IPS-18a (cell line): Measurements from ENCODE around the gene CABCOCO1.

Experiments
- H3K27ac ChIP-seq: one replicate; pipeline ENCODE4 v1.5.1; 2013; ENCODE audit warnings: low read length
- H3K27me3 ChIP-seq: one replicate; pipeline ENCODE4 v1.6.1; 2013; ENCODE audit warnings: mild to moderate bottlenecking, low read length; ENCODE audit not compliant: control insufficient read depth, insufficient read depth
- H3K36me3 ChIP-seq: one replicate; pipeline ENCODE4 v1.6.1; 2013; ENCODE audit warnings: low read depth, low read length; ENCODE audit not compliant: control insufficient read depth
- H3K4me1 ChIP-seq: one replicate; pipeline ENCODE4 v1.6.1; 2013; ENCODE audit warnings: low read depth, low read length; ENCODE audit not compliant: control insufficient read depth
- H3K4me3 ChIP-seq: one replicate; pipeline ENCODE4 v1.5.1; 2013; ENCODE audit warnings: low read length
- H3K9ac ChIP-seq: one replicate; pipeline ENCODE4 v1.6.1; 2013; ENCODE audit warnings: mild to moderate bottlenecking, low read length, moderate library complexity
- H3K9me3 ChIP-seq: one replicate; pipeline ENCODE4 v1.6.1; 2013; ENCODE audit warnings: low read depth, low read length; ENCODE audit not compliant: control insufficient read depth

CABCOCO1 gene

DNA sequence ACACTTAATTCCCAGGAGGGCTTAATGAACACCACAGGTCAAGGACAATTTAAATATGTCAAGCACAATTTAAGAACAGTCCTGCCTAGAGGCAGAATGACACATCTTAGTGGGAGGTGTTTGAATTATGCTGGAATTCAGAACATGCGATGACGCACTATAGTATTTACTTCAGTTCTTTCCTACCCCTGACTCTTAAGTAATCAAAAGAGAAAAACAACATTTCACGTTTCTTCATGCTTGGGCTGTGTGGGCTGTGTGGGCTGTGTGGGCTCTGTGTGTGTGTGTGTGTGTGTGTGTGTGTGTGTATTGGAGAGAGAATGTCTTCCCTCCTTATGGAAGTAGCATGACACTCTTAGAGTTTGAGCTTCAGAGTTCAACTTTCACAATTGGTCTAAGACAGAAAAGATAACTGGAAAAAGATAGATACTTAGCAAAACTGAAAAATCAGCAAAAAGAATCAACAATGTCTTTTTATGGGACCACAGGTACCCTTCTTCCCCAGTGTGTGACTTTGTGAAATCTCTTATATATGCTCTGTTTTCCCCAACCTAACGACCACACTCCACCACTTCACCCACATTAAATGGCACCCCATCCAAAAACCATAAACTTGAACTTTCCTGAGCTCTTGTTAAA lies 33.7 kb upstream of the CABCOCO1 start:
- H3K9me3 ChIP-seq: no peaks in the 10 kb centered on the region
- H3K4me1 ChIP-seq: no peaks in the 10 kb centered on the region
- no peak overlapping the region for H3K27ac ChIP-seq
- H3K4me3 ChIP-seq: no peak overlapping the region
- no peak overlapping the region for H3K9ac ChIP-seq
- no peaks in the 10 kb centered on the region for H3K27me3 ChIP-seq
- H3K36me3 ChIP-seq: no peaks in the 10 kb centered on the region

DNA sequence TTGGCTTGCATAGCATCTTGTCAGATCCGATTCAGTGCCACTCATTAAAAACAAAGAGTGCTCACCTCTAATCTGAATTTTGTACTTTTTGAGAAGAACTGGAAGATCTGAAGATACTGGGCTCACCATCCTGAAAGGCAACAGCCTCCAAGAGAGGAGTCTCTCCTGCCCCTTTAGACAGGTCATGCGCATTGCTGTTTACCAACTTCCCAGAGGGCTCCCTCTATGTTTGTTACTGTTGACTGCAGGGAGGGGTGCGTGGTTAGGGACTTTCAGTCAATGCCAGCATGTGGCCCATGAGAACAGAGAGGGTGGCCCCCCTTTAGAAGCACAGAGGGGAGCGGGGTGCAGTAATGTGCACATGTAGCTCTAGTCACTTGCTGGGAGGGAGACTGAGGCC lies 33.2 kb upstream of the CABCOCO1 start:
- Histone ChIP-seq H3K4me1 (no peaks in the 10 kb centered on the region), H3K4me3 (no peak overlapping the region), H3K27ac (no peak overlapping the region), H3K36me3 (no peaks in the 10 kb centered on the region), H3K27me3 (no peaks in the 10 kb centered on the region), H3K9me3 (no peaks in the 10 kb centered on the region), H3K9ac (no peak overlapping the region)

DNA sequence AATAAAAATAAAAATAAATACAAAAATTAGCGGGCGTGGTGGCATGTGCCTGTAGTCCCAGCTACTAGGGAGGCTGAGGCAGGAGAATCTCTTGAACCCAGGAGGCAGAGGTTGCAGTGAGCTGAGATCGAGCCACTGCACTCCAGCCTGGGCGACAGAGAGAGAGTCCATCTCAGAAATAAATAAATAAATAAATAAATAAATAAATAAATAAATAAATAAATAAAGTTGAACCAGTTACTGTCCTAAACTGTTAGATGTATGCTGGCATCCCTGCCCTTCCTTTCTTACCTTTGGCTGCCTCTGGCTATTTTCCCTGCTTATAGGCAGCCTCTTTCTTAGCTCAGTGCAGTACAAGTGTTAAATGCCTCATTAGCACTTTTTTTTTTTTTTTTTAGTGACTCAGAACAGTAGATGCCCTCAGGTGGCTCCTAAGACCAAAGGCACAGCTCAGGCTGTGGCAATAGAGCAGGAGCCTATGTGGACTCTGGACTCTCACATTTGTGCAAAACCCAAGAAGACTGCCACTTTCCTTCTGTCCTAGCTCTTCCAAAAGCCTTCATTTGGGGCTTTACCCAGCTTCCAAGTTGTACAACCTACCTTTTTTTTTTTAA lies 30.6 kb upstream of the CABCOCO1 start:
- H3K27me3 ChIP-seq: no peaks in the 10 kb centered on the region
- no peak overlapping the region for H3K4me3 ChIP-seq
- H3K9me3 ChIP-seq: no peaks in the 10 kb centered on the region
- H3K9ac ChIP-seq: no peak overlapping the region
- no peak overlapping the region for H3K27ac ChIP-seq
- no peaks in the 10 kb centered on the region for H3K4me1 ChIP-seq
- no peaks in the 10 kb centered on the region for H3K36me3 ChIP-seq

DNA sequence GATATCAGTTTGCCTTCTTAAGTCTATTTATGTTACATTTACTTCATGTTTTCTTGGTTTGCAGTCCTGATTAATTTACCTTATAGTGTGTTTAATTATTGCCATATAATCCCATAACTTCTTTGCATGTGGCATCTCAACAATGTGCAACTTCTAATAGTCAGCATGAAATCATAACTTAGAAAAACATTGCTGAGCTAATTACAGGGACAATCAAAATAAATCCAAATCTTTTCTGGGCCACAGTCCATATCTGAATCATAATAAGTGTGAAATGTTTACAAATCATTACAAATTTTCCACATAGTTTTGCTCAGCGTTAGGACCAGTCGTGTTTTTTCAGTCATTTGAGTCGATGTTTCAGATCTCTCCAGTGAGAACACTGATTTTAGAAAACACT lies 29.1 kb upstream of the CABCOCO1 start:
- H3K27ac ChIP-seq: no peak overlapping the region
- no peaks in the 10 kb centered on the region for H3K27me3 ChIP-seq
- H3K4me1 ChIP-seq: no peaks in the 10 kb centered on the region
- H3K36me3 ChIP-seq: no peaks in the 10 kb centered on the region
- no peak overlapping the region for H3K4me3 ChIP-seq
- no peak overlapping the region for H3K9ac ChIP-seq
- H3K9me3 ChIP-seq: no peaks in the 10 kb centered on the region

DNA sequence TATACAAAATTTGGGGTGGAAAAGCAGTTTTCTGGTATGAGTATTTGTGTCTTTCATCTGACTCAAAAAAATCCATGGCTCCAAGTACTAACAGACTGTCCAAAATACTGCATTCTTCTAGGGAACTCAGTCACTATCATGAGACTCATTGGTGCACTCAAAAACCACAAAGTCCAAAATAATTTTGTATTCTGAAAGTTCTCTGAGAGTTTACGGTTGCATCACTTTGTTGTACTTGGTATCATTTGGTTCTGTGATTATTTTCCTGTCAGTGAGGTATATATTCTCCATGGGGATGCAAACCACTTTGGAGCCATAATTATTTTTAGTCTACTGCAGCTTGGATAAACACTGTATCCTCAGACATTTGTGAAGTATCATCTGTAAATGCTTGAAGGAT lies 28.0 kb upstream of the CABCOCO1 start:
- Histone ChIP-seq H3K4me3 (no peak overlapping the region), H3K27me3 (no peaks in the 10 kb centered on the region), H3K9me3 (no peaks in the 10 kb centered on the region), H3K36me3 (no peaks in the 10 kb centered on the region), H3K9ac (no peak overlapping the region), H3K27ac (no peak overlapping the region), H3K4me1 (peaks cover 2% of the 10 kb centered on the region)

DNA sequence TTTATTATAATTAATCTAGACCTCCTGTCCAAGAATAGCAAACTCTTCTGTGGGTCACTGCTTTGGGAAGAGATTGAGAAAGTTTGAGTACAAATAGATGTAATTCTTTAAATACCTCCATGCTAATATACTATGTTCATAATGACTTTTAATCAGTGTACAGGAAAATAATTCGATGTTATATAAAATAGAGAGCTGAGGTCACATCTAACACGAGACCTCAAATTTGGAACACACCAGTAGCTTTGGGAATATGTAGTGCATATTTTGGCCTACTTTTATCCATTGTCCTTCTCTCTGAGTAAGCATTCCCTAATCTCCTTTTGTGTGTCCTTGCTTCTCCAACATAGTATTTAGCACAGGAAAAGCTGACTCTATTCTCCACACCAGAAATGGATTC lies 27.3 kb upstream of the CABCOCO1 start:
- no peak overlapping the region for H3K27ac ChIP-seq
- peaks cover 4% of the 10 kb centered on the region for H3K4me1 ChIP-seq
- no peaks in the 10 kb centered on the region for H3K9me3 ChIP-seq
- H3K4me3 ChIP-seq: no peak overlapping the region
- H3K36me3 ChIP-seq: no peaks in the 10 kb centered on the region
- no peaks in the 10 kb centered on the region for H3K27me3 ChIP-seq
- H3K9ac ChIP-seq: no peak overlapping the region

DNA sequence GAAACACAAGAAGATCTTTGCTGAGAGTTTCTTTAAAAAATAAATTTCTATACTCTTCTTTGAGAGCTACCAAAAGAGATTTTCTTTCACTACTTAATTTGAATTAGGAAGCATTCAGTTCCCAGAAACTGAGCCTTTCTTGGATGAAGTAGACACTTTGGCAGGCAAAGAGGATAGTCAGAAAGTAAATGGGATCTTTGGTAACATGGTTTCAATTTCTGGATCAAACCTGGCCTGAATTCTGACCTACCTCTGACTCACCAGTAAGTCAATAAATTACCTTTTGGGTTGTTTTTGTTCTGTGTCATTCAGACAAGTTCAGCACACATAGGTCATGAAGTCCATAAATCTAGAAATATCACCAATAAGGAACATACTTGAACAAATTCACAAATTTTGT lies 26.8 kb upstream of the CABCOCO1 start:
- Histone ChIP-seq H3K4me3 (no peak overlapping the region), H3K9me3 (no peaks in the 10 kb centered on the region), H3K9ac (no peak overlapping the region), H3K36me3 (no peaks in the 10 kb centered on the region), H3K27ac (no peak overlapping the region), H3K27me3 (no peaks in the 10 kb centered on the region), H3K4me1 (peaks cover 4% of the 10 kb centered on the region)

DNA sequence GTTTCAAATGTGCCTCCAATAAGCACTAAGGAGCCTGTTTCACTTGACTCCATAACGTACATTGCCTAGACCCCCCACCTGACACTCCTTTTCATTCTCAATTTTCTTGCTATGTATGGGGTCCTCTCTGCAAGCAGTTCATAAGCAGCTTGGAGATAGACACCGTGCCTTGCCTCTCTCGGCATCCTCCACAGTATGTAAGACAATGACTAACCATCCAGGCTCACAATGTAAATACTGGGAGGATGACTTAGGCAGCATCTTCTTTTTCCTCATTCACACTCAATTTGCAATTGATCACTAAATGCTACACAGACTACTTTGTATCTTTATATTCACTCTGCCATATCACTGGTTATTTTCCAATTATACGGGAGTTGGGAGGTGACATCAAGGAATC lies 22.8 kb upstream of the CABCOCO1 start:
- Histone ChIP-seq H3K9me3 (no peaks in the 10 kb centered on the region), H3K27me3 (no peaks in the 10 kb centered on the region), H3K9ac (no peak overlapping the region), H3K4me3 (no peak overlapping the region), H3K27ac (no peak overlapping the region), H3K36me3 (no peaks in the 10 kb centered on the region), H3K4me1 (peaks cover 24% of the 10 kb centered on the region)

DNA sequence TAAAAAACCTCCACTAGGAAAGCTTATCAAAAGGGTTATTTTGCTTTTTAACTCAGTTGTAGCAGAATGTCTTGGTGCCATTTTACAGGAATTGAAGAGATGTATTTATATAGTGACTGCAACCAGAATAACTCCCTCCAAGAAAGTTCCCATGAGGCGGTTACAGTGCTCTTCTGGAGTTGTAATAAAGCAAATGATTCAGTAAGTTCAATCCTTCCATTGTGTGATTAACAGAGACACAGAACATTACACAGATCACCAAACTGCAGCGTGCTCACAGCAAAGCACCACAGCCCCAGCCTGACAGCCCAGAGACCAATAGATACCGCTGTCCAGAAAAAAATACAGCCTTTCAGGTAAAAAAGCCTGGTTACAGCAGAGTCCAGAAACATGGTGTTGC lies 21.9 kb upstream of the CABCOCO1 start:
- no peaks in the 10 kb centered on the region for H3K36me3 ChIP-seq
- no peaks in the 10 kb centered on the region for H3K9me3 ChIP-seq
- H3K4me1 ChIP-seq: peaks cover 24% of the 10 kb centered on the region
- no peak overlapping the region for H3K27ac ChIP-seq
- no peaks in the 10 kb centered on the region for H3K27me3 ChIP-seq
- no peak overlapping the region for H3K9ac ChIP-seq
- no peak overlapping the region for H3K4me3 ChIP-seq

DNA sequence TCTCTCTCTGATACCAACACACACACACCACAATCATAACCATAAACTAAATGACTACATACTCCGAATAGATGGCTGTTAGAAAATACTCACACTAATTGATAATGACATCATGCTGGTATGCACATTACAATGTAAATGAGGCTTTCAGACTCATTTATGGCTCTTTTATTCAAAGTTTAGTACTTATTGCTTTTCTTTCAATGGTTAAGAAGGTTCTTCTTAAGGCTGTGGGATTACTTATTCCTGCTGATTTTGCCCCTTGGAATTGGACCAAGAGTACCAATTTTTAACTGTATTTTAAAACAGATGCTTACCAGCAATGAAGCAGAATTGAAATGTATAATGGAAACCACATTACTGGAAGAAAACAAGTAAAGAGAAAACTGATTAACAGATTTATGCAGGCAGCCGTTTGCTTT lies 20.6 kb upstream of the CABCOCO1 start:
- H3K9ac ChIP-seq: no peak overlapping the region
- no peak overlapping the region for H3K27ac ChIP-seq
- no peaks in the 10 kb centered on the region for H3K9me3 ChIP-seq
- no peak overlapping the region for H3K4me3 ChIP-seq
- peaks cover 24% of the 10 kb centered on the region for H3K4me1 ChIP-seq
- no peaks in the 10 kb centered on the region for H3K36me3 ChIP-seq
- H3K27me3 ChIP-seq: no peaks in the 10 kb centered on the region

DNA sequence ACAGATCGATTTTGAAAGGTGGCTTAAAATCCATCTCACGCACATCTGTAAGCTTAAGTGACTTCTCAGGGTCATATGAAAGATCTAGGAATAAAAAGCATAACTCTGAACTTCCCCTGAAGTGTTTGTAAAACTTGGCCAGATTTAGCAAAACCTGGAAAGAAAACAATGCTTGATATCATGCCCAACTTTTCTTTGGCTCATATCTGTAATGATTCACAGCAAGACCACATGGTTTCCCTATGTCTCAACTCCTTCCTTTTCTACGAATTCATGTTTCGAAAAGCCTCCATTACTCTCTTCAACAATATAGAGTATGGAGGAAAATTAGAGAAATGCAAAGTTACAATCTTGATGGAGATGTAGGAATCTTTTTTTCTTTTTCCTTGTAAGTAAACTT lies 20.1 kb upstream of the CABCOCO1 start:
- Histone ChIP-seq H3K9me3 (no peaks in the 10 kb centered on the region), H3K36me3 (no peaks in the 10 kb centered on the region), H3K4me3 (no peak overlapping the region), H3K27me3 (no peaks in the 10 kb centered on the region), H3K9ac (no peak overlapping the region), H3K4me1 (peaks cover 24% of the 10 kb centered on the region), H3K27ac (no peak overlapping the region)

DNA sequence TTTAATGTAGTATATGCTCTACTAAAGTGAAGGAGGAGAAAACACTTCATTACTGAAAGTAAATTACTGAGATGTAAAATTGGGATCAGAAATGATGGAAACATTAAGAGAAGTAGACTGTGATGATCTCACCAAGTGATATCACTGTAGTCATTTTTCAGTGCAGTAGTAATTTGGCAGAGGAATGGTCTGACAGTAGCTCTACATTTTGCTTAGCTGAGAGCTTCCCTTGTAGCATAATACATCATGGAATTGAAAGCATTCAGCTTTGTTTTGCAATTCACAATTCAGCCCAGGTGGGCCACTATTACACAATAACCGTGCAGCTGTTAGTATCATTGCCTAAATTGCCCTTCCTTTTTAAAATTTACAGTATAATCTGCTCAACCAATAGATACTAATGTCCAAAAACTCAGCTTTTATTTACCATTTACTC lies 19.4 kb upstream of the CABCOCO1 start:
- Histone ChIP-seq H3K27me3 (no peaks in the 10 kb centered on the region), H3K36me3 (no peaks in the 10 kb centered on the region), H3K9me3 (no peaks in the 10 kb centered on the region), H3K27ac (no peak overlapping the region), H3K4me1 (peaks cover 24% of the 10 kb centered on the region), H3K4me3 (no peak overlapping the region), H3K9ac (no peak overlapping the region)
